Neural progenitor cell (in vitro differentiated cells): Measurements from ENCODE around the gene VN1R5.

Experiments used
- EZH2phosphoT487 ChIP-seq: fragments of 200-600 bp; sonication (generic); IDR thresholded peaks from 2 replicates; pipeline ENCODE4 v1.6.1; 2017; ENCODE audit warnings: antibody characterized with exemption
- TF ChIP-seq, protein P1 (sequence below): fragments of 200-600 bp; sonication (generic); IDR thresholded peaks from 2 replicates; pipeline ENCODE4 v1.5.1; 2017; ENCODE audit warnings: antibody characterized with exemption, mild to moderate bottlenecking

DNA sequence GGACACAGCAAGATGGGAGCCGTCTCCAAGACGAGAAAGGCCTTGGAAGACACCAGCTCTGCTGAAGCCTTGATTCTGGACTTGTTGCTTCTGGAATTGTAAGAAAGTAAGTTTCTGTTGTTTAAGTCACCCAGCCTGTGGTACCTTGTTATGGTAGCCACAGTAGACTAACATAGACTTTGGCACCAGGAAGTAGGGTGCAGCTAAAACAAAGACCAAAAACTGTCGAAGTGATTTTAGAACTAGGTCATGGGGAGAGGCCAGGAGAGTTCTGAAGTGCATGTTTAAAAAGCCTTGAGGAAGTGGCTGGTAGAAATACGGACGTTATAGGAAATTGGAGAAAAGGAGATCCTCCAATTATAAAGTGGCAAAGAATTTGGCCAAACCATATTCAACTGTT, 47.3 kb downstream of the VN1R5 start:
- TF ChIP-seq, protein P1, sequence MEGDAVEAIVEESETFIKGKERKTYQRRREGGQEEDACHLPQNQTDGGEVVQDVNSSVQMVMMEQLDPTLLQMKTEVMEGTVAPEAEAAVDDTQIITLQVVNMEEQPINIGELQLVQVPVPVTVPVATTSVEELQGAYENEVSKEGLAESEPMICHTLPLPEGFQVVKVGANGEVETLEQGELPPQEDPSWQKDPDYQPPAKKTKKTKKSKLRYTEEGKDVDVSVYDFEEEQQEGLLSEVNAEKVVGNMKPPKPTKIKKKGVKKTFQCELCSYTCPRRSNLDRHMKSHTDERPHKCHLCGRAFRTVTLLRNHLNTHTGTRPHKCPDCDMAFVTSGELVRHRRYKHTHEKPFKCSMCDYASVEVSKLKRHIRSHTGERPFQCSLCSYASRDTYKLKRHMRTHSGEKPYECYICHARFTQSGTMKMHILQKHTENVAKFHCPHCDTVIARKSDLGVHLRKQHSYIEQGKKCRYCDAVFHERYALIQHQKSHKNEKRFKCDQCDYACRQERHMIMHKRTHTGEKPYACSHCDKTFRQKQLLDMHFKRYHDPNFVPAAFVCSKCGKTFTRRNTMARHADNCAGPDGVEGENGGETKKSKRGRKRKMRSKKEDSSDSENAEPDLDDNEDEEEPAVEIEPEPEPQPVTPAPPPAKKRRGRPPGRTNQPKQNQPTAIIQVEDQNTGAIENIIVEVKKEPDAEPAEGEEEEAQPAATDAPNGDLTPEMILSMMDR: no peak
- no peak for TF ChIP-seq EZH2phosphoT487
